GM18526 (cell line): ENCODE results near the gene MAP2K5.
A peak's percentile ranks its signal among the peaks of the same experiment; 100 is the strongest.

ENCODE experiments used
- POLR2A ChIP-seq: IDR thresholded peaks from 3 replicates; pipeline ENCODE4 v1.6.1; 2011; ENCODE audit not compliant: insufficient read length; ENCODE audit errors: extremely low read depth

The MAP2K5 gene

DNA sequence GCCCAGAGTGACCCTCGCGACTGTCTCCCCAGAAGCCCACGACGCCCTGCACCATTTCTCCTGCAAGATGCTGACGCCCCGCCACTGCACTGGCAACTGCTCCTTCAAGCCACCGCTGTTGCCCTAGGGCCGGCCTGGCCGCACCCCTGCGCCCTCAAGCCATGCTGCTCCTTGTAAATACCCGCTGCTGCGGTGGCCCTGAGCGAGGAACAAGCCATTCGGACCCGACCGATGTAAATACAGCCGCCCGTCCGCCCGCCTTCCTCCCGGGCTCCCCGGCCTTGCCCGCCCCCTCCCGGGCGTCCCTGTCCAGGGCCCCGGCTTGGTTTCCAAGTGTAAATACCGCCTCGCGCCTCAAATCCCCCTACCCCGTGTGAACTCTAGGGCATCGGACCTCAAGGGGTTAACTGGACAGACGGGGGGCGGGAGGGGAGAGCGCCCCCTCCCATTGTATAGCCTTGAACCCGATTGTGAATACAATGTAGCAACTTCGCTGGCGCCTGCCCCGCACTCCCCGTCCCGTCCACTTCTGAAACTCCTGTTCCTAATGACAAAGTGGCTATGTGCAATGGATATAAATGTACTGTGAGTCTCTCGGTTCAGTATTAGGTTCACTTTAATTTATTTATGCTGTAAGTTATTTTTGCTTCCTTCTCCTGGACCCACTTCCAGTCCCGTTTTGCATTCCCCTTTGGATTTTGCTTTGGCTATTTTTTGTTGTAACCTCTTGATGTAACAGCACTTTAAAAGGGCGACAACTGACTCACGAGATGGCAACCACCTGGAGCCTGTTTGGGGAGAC lies 291.4 kb downstream of the MAP2K5 start:
- TF ChIP-seq POLR2A = no peak

DNA sequence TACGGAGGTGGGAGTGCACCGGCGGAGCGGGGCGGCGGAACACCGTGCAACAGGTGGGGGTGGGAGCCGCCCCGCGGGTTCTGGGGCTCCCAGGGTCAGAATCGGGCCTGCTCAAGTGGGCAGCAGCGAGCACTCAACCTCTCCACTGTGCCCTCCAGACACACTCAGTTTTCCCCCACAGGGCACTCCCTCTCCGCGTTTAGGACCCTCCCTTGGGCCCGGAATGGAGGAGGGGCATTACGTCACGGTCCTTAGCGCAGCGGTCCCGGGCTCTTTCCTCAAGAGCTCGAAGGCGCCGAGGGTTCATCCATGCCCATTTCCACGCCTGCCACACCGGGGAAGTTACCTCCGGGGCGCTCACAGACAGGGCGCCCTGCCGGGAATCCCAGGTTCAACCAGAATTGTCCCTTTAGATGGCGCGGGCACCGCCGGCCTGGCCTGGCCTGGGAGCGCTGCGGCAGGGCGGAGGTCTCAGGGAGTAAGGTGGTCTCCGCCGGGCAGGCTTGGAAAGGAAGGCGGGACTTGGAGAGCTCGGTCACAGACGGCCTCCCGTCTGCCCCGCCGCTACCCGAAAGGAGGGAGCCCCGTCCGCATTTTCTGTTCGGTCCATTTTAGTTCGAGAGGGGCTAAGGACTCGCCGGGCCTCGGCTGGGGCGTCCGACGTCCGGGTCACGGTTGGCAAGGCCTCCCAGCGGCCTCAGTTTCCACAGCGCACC lies 292.2 kb downstream of the MAP2K5 start:
- TF ChIP-seq POLR2A = no peak

DNA sequence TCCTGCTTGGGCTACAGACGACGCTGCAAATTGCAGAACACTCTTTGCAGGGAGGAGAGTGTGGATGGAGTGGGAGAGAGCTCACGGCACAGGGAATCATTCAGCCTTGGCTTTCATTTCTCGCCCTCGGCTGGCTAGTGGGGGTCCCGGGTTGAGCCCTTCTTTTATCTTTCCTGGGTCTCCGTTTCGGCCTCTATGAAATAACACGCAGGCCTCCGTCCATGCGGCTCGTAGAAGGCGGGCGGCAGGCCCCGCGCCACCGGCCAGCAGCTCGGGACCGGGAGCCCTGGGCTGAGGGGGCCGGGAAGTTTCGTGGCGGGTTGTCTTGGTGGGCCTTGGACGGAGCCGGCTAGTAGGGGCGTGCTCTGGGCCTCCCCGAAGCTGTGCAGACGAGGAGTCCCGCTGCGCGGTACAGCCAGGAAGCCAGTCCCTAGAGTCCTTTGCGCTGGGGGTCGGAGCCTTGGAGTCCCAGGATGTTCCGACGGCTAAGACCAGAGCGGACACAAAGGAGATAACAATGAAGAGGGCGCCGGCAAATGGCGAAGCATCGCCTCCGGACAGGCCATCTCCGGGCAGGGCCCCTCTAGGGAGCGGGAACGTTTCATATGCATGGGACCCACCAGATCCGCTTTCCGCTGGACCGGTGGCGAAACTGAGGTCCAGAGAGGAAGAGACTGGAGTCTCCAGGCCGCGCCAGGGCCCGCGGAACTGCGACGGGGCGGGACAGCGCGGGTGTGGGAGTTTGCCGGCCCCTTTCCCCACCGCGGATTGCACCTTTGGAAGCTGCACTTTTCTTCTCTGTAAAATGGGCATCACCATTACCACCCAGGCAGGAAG lies 293.0 kb downstream of the MAP2K5 start:
- no peak for TF ChIP-seq POLR2A

DNA sequence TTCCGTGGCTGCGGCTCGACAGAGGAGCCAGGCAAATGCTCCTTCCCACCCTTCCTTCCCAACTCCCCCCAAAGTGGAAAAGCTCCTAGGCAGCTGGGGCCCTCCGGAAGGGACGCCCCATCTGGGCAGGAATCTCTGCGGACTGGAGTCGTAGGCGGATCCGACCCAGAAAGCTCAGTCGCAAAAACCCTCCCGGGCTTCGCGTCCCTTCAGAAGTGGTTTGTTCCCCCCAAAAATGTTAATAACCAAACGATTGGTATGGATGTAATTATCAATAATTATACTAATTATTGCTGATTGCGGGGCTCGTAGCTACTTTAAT lies 293.6 kb downstream of the MAP2K5 start:
- no peak for TF ChIP-seq POLR2A

DNA sequence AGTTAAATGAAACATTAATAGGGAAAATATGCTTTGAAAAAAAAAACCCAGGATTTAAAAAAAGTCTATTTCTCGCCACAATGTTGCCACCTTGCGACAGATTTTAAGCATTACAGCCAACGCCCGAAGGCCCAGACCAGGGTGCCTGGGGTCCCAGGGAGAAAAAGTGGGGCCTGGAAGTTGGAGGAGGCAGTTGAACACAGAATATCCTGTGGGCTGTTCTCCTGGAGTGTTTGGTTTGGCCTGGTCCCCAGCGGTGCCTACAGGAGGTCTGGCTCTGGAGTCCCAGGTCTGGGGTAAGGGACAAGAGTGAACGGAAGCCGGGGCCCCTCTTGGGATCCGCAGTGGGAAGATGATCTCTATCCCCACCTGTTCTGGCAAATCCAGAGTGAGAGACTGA lies 294.0 kb downstream of the MAP2K5 start:
- no peak for TF ChIP-seq POLR2A

DNA sequence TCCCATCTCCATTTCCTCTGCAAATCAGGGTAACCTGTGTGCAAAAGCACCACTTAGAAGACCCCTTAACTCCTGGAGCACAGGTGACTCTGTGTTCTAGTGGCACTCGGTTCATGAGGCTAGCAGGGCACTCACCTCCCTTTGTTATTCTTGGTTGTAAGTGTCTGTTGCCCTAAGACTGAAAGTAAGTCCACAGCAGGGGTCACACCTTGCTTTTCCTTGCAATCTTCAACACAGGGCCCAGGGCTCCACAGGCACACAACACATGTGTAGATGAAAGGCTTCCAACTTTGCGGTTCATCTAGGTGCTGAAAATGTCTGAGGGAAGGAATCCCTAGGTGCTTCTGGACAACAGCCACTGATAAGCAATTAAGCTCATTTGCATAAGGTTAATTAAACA lies 294.5 kb downstream of the MAP2K5 start:
- no peak for TF ChIP-seq POLR2A

DNA sequence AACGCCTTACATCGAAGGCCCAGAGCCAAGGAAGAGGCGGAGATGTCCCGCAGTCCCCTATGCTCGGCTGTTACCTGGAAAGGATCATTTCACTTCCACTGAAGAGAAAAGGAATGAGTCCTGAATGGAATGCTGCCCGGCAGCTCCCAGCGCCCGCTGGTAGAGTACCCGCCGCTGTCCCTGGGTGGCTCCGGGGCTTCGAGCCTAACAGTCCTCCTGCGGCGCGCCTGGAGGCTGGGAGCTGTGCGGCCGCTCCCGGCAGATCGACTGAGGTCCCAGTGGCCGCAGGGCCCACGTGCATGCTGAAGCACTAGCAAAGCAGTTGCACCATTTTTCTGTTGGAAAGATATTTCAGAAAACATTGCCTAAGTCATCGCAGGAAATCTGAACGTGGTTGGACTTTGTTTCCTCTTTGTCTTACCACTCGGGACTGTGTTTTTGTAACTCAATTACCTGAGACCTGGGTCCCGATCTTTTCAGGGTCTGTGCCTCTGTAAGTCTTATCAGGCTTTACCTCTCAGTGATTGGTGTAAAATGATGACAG lies 296.4 kb downstream of the MAP2K5 start:
- TF ChIP-seq POLR2A = no peak

DNA sequence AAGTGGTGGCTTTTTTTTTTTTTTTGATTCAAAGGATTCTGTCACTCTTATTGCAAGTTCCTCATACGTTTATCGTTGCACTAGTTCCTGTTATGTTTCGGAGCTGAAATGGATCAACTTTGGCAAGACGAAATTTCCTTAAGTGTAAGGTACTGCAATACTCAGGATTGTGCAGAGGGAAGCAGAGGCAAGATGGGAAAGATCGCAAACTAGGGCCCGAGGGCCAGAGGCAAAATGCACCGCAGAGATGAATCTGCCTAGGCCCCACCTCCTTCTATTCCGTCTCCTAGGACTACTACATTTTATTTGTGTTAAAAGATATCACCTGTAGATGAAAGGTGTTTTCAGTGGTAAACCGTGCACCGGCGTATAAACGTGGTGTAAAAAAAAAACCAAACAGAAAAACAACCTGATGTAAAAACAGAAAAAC lies 297.0 kb downstream of the MAP2K5 start:
- TF ChIP-seq POLR2A = no peak

DNA sequence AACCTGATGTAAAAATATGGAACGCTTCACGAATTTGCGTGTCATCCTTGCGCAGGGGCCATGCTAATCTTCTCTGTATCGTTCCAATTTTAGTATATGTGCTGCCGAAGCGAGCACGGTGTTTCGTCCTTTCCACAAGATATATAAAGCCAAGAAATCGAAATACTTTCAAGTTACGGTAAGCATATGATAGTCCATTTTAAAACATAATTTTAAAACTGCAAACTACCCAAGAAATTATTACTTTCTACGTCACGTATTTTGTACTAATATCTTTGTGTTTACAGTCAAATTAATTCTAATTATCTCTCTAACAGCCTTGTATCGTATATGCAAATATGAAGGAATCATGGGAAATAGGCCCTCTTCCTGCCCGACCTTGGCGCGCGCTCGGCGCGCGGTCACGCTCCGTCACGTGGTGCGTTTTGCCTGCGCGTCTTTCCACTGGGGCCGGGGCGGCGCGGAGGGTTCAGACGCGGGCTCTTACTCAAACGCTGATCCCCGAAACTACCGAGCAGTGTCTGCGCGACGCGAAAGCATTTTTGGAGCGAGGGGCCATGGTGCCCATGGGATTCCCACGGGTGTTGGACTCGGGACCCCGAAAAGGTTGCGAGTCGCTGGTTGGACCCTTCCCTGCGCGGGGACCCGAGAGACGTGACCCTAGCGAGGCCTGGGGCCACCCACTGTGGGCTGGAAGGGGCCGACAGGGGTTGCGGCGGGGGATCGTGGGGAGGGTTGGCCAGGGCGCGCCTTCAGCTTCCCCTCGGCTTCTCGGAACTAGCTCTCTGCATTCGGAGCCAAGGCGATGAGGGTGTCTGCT lies 297.6 kb downstream of the MAP2K5 start, which contains the start of gene RNU6-1:
TSS of gene RNU6-1 (minus strand) at position 117 of the 820 bp plus-strand sequence.
- TF ChIP-seq POLR2A = peak; percentile 91

DNA sequence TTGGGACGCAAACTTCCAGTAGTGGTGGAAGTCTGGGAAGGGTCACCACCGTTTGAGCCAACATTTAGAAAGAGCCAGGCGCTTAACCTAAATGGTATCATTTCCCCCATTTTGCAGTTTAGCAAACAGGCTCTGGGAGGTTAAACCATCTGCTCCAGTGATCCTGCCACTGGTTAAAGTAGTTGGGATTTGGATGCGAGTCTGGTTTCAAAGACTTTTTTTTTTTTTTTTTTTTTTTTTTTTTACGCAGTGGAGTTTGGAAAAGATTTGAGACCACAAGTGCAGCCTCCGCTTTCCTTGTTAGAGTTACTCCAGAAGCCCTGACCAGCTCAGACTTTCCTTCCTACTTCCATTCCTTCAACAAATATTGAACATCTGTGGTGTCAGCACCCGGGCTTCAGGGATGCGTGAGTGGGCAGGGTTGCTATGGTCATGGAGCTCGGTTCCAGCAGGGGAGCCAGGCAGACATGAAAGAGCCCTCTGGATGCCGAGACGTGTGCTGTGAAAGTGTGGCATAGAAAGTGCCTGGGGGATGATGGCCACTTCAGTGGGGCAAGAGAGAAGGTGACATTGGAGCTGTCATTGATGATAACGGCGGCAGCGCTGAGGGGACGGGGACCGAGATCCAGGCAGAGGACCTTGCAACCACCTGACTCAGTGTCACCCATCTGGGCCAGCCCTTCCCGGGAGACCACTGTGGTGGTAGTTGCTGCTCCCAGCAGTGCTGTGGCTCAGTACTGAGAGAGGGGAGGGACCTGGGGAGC lies 298.4 kb downstream of the MAP2K5 start:
- TF ChIP-seq POLR2A = no peak

DNA sequence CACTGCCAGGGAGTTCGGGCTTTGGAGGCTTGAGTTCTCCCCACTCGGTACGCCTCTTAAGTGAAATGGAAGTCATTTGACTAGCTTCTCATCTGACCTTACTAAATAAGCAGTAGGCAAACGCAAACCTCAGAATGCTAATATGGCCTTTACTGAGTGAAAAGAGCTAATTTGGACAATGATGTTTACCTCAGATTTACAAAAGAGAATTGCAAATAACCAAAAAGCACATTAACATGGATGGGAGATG lies 298.9 kb downstream of the MAP2K5 start:
- TF ChIP-seq POLR2A = no peak

DNA sequence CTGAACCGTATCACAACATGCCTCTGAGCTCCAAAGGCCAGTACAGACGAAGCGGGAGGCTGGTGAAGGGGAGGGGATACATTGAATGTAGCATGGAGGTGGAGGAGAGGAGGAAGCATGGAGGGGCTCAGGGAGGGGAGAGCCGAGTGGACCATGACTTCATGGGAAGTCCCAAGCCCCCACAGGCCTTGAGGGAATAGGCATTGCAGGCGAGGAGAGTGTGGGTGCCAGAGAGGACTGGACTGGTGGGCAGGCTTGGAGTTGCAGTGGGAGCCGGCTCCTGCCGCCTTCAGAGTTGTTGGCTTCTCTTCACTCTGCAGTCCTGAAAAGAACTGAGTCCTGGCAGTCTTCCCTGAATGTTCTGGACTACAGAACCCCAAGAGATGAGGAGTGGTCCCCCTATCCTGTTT lies 300.6 kb downstream of the MAP2K5 start:
- TF ChIP-seq POLR2A = no peak

DNA sequence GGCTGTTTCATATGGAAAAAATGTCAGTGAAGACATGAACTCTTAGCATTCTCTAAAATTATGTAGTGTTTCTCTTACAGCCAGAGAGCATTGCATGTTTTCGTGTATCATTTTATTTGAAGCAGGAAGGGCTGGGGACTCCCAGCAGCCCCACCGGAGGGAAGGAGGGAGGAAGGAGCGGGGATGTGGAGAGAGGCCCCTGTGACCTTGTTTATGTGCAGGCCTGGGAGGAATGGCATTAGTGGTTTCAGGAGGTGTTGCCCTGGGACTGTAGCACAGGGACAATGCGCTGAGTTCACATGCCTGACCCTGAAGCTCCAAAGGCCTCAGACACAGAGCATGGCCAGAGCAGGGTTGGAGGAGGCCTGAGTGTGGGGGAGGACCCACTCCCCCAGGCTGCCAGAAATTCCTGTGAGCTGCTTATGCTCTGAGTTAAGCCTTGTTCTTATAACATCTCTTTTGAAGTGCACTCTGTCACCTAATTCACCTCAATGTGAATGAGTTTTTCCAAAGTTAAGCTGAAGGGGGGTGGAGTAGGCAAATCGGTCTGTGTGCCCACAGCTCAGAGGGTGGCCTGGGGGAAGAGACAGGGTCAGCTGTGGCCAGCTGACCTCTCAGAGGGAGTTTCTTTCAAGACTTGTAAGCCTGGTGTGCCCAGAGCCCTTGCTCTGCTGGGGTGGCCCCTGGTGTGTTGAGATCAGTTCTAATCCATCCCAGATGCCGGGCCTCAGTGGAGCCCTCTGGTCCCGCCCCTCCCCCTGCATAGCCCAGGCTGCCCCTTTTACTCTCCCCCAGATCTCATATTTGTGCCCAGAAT lies 301.3 kb downstream of the MAP2K5 start:
- no peak for TF ChIP-seq POLR2A
